Body of pancreas (tissue), 4 donors: ENCODE results near the gene SLC12A8.

Experiments used
- CTCF ChIP-seq, 7 experiments: fragments of 450-650 bp in 4 of 7; fragments of 200-600 bp in 3 of 7; sonication (generic) in 3 of 7; IDR thresholded peaks; one replicate each; pipeline ENCODE4 v1.5.1; 2016 to 2019; ENCODE audit warnings: antibody characterized with exemption in 7 of 7
- POLR2A ChIP-seq, 3 donors: fragments of 450-650 bp; IDR thresholded peaks; one replicate each; pipeline ENCODE4 v1.6.1; 2016; ENCODE audit warnings: antibody characterized with exemption in 3 of 3, mild to moderate bottlenecking in 2 of 3

- TF ChIP-seq CTCF (IDR thresholded peaks at IDR 0.05) (no peak), POLR2A (IDR thresholded peaks at IDR 0.05) (no peak)
Observed at GRCh38 chr3:125161607-125162219, 50.8 kb downstream of the SLC12A8 start.
